ENCODE results near the gene NDUFB2.

The NDUFB2 gene

GRCh38 chr7:140723006-140723405, 26.5 kb downstream of the NDUFB2 start:
- Histone ChIP-seq H3K27ac (ENCODE audit: low read depth, low read length) (no peak overlapping the region), H3K79me2 (ENCODE audit: control insufficient read depth, low read length) (no peaks in the 10 kb centered on the region), H3F3A (ENCODE audit: control insufficient read depth, insufficient read depth) (peaks cover 12% of the 10 kb centered on the region; the same call in 1 of the 2 replicates), H4K20me1 (ENCODE audit: control insufficient read depth, insufficient read depth, low read depth, low read length) (no peaks in the 10 kb centered on the region), H3K4me2 (ENCODE audit: low read length) (no peak overlapping the region), H3K27me3 (ENCODE audit: control insufficient read depth, low read length) (no peaks in the 10 kb centered on the region), H3K36me3 (ENCODE audit: control insufficient read depth, low read length) (peaks cover 8% of the 10 kb centered on the region; the same call in 1 of the 2 replicates), H3K4me3 (ENCODE audit: low read length) (no peak overlapping the region), H3K4me1 (ENCODE audit: control insufficient read depth, low read length) (peaks cover 8% of the 10 kb centered on the region), H3K9me2 (replicated peaks; ENCODE audit: control insufficient read depth, low read length) (no peaks in the 10 kb centered on the region), H3K9me3 (ENCODE audit: control insufficient read depth, insufficient read depth, low read length) (no peaks in the 10 kb centered on the region)
- TF ChIP-seq EZH2phosphoT487 (IDR thresholded peaks at IDR 0.05; ENCODE audit: borderline replicate concordance, low read length) = no peak
- no peak for TF ChIP-seq CTCF (IDR thresholded peaks at IDR 0.05; ENCODE audit: low read depth, low read length, poor library complexity, severe bottlenecking)

- Histone ChIP-seq H3K27ac (ENCODE audit: low read depth, low read length) (no peak overlapping the region), H3K4me3 (ENCODE audit: low read length) (no peak overlapping the region), H3K36me3 (ENCODE audit: control insufficient read depth, low read length) (peaks cover 8% of the 10 kb centered on the region; the same call in 1 of the 2 replicates), H3F3A (ENCODE audit: control insufficient read depth, insufficient read depth) (peaks cover 12% of the 10 kb centered on the region; the same call in 1 of the 2 replicates), H3K27me3 (ENCODE audit: control insufficient read depth, low read length) (no peaks in the 10 kb centered on the region), H3K4me1 (ENCODE audit: control insufficient read depth, low read length) (peaks cover 8% of the 10 kb centered on the region), H3K9me3 (ENCODE audit: control insufficient read depth, insufficient read depth, low read length) (no peaks in the 10 kb centered on the region), H4K20me1 (ENCODE audit: control insufficient read depth, insufficient read depth, low read depth, low read length) (no peaks in the 10 kb centered on the region), H3K79me2 (ENCODE audit: control insufficient read depth, low read length) (no peaks in the 10 kb centered on the region), H3K4me2 (ENCODE audit: low read length) (no peak overlapping the region), H3K9me2 (replicated peaks; ENCODE audit: control insufficient read depth, low read length) (no peaks in the 10 kb centered on the region)
- TF ChIP-seq CTCF (IDR thresholded peaks at IDR 0.05; ENCODE audit: low read depth, low read length, poor library complexity, severe bottlenecking) (no peak), EZH2phosphoT487 (IDR thresholded peaks at IDR 0.05; ENCODE audit: borderline replicate concordance, low read length) (no peak)
Measured at GRCh38 chr7:140723574-140723973, 27.1 kb downstream of the NDUFB2 start.

GRCh38 chr7:140724706-140725105, 28.2 kb downstream of the NDUFB2 start:
- no peak for TF ChIP-seq EZH2phosphoT487 (IDR thresholded peaks at IDR 0.05; ENCODE audit: borderline replicate concordance, low read length)
- no peak for TF ChIP-seq CTCF (IDR thresholded peaks at IDR 0.05; ENCODE audit: low read depth, low read length, poor library complexity, severe bottlenecking)
- Histone ChIP-seq H3K27ac (ENCODE audit: low read depth, low read length) (no peak overlapping the region), H3K4me3 (ENCODE audit: low read length) (no peak overlapping the region), H3K36me3 (ENCODE audit: control insufficient read depth, low read length) (peaks cover 8% of the 10 kb centered on the region; the same call in 1 of the 2 replicates), H3K79me2 (ENCODE audit: control insufficient read depth, low read length) (no peaks in the 10 kb centered on the region), H3K4me1 (ENCODE audit: control insufficient read depth, low read length) (peaks cover 4% of the 10 kb centered on the region), H3K27me3 (ENCODE audit: control insufficient read depth, low read length) (no peaks in the 10 kb centered on the region), H4K20me1 (ENCODE audit: control insufficient read depth, insufficient read depth, low read depth, low read length) (no peaks in the 10 kb centered on the region), H3F3A (ENCODE audit: control insufficient read depth, insufficient read depth) (peaks cover 6% of the 10 kb centered on the region; the same call in 1 of the 2 replicates), H3K9me2 (replicated peaks; ENCODE audit: control insufficient read depth, low read length) (no peaks in the 10 kb centered on the region), H3K9me3 (ENCODE audit: control insufficient read depth, insufficient read depth, low read length) (no peaks in the 10 kb centered on the region), H3K4me2 (ENCODE audit: low read length) (no peak overlapping the region)
